ENCODE data around the gene VASH2.

- no peak for TF ChIP-seq CTCF (IDR thresholded peaks at IDR 0.05; ENCODE audit: low read length)
- TF ChIP-seq EZH2 (IDR thresholded peaks at IDR 0.05; ENCODE audit: borderline replicate concordance, low read length), result no peak
These were observed 19.7 kb downstream of the VASH2 start for GRCh38 chr1:212970085-212970484.

Measured in OCI-LY1 (cell line).